GM13976 (cell line): ENCODE data around the gene STAT5B.

ENCODE experiments used
- DNase-seq: peaks from one replicate; pipeline ENCODE4 v3.0.0; 2012; ENCODE audit warnings: low spot score
- CTCF ChIP-seq: IDR thresholded peaks from 2 replicates; pipeline ENCODE4 v1.5.1; 2012; ENCODE audit warnings: borderline replicate concordance, mild to moderate bottlenecking; ENCODE audit not compliant: insufficient read depth; ENCODE audit errors: extremely low read depth, missing control alignments, control extremely low read depth
- in situ Hi-C: fragments of 300-500 bp; cut with MboI; formaldehyde crosslinking; loops from one replicate; pipeline ENCODE4 v1.12.0; 2022; ENCODE audit warnings: low sequenced_read_pairs, mixed read lengths, inconsistent platforms; ENCODE audit not compliant: unreplicated experiment

STAT5B gene

GRCh38 chr17:42171831-42172230 lies 104.4 kb downstream of the STAT5B start:
- no peak for TF ChIP-seq CTCF
- in situ Hi-C loops: no loop called here
- no peak for DNase-seq

- in situ Hi-C loops: no loop called here
- TF ChIP-seq CTCF: no peak
- DNase-seq: no peak
Measured at GRCh38 chr17:42169351-42169750, 106.8 kb downstream of the STAT5B start.

GRCh38 chr17:42167807-42168206 lies 108.4 kb downstream of the STAT5B start:
- DNase-seq: no peak
- TF ChIP-seq CTCF: no peak
- in situ Hi-C loops: no loop called here

DNA sequence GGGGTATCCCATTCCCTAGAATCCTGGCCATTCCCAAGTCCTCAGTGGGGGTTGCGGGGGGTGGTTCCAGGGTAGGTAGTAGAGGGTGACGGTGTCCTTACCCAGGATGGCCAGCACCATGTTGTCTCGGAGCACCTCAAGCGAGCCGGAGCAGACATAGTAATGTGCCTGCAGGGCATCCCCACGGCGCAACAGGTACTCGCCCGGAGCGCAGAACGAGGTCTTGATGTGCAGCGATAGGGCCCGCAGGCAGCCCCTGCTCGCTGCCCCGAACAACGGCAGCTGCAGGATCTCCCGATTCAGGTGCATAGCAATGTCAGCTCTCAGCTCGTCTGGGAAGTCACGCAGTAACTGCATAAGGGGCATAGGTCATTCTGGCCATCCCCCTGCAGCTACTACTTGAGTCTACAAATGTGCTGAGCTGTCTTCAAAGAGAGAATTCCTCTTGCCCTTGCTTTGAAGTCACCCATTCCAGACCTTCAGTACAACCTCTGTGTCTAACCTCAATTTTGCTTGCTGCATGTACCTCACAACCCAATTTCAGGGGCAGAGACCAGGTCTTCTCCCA lies 109.9 kb downstream of the STAT5B start:
- TF ChIP-seq CTCF: no peak
- in situ Hi-C loops: no loop called here
- no peak for DNase-seq

DNA sequence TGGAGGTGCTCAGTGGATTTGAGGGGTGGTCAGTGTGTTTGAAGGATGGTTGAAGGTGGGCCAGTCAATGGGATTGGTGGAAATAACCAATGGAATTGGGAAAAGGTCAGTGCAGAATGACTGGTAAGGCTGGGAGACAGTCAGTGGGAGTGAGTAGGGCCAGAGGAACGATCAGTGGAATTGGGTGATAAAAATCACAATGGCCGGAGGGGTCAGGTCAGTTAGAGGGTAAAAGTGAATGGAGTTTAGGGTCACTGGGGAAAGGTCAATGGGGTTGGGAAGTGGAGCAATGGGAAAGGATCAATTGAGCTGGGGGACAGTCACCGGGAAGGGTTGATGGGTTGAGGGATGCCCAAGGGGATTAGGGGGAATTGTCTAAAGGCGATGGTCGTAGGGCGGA lies 110.4 kb downstream of the STAT5B start:
- no peak for TF ChIP-seq CTCF
- in situ Hi-C loops: no loop called here
- no peak for DNase-seq

GRCh38 chr17:42163696-42164407 lies 112.3 kb downstream of the STAT5B start:
- in situ Hi-C loops: no loop called here
- no peak for DNase-seq
- no peak for TF ChIP-seq CTCF
